Colonic mucosa (tissue), 4 donors: Measurements from ENCODE around the gene FBRSL1. TPM values are rescaled to one million over a fixed set of nuclear protein-coding genes. Genes with fewer than 3 reads are reported as not detected.
"Not testable (repeated sequence)": the region's sequence is repeated elsewhere in the genome, so short reads cannot be mapped to it uniquely, and the experiment has no call there.

Experiments
- DNase-seq: peaks from one replicate; pipeline ENCODE4 v3.0.0-alpha.2; 2020
- H3K27ac ChIP-seq: fragments of 200-600 bp; one replicate; pipeline ENCODE4 v1.8.0; 2021
- H3K27me3 ChIP-seq: fragments of 200-600 bp; one replicate; pipeline ENCODE4 v1.8.0; 2021
- H3K36me3 ChIP-seq: fragments of 200-600 bp; one replicate; pipeline ENCODE4 v1.8.0; 2021
- H3K4me1 ChIP-seq: fragments of 200-600 bp; one replicate; pipeline ENCODE4 v1.8.0; 2021; ENCODE audit warnings: mild to moderate bottlenecking
- H3K4me3 ChIP-seq: fragments of 200-600 bp; one replicate; pipeline ENCODE4 v1.8.0; 2021
- H3K9ac ChIP-seq, 2 donors: one replicate each; pipeline ENCODE4 v1.7.0; 2013; ENCODE audit warnings: control low read depth in 2 of 2, low read depth in 2 of 2, low read length in 2 of 2
- H3K9me3 ChIP-seq: fragments of 200-600 bp; one replicate; pipeline ENCODE4 v1.8.0; 2021
- intact Hi-C: fragments of 100-400 bp; cut with DNase I; formaldehyde crosslinking; loops from one replicate; pipeline ENCODE4 v1.14.1; 2022
- total RNA-seq, 2 donors: library from RNA; stranded (reverse); fragmentation: NEBNext Ultra II Directional in 1 of 2; extraction: Animal tissue kit (Norgen Biotek cat#: 25700) in 1 of 2; gene quantifications; one replicate each; pipeline ENCODE4 v1.2.1, GENCODE V29; 2021
- TF ChIP-seq, protein P1 (sequence below): fragments of 200-600 bp; IDR thresholded peaks from one replicate; pipeline ENCODE4 v1.8.0; 2022; ENCODE audit warnings: antibody characterized with exemption, mild to moderate bottlenecking
- donor health status: healthy.
- donor health status: DM: no; HTN: no; CAD: no.
- donor health status: DM: no; HTN: no; CAD: no.

The FBRSL1 gene
- total RNA-seq, 2 donors from 2014 or later: 51.9 to 101 TPM

DNA sequence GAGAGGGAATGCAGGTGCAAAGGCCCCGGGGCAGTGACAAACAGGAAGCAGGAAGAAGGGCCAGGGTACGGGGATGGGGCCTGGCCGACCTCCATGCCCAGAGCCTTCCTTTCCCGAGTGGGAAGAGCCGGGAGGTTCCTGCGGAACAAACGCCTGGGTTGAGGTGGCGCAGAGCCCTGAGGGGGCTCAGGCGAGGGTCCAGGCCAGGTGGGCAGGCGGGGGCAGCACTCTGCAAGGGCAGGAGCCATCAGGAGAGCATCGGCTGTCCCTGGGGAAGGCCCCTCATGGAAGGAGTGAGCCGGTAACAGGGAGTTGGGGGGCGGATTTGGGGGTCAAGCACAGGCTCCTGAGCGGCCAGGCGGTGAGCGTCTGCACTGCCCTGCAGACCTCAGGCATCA is 18.1 kb upstream of the FBRSL1 start:
- Histone ChIP-seq H3K27me3 (no peaks in the 10 kb centered on the region), H3K9ac (no peak overlapping the region), H3K9me3 (no peaks in the 10 kb centered on the region), H3K4me3 (no peak overlapping the region), H3K36me3 (no peaks in the 10 kb centered on the region), H3K27ac (no peak overlapping the region), H3K4me1 (no peaks in the 10 kb centered on the region)
- no peak for DNase-seq
- TF ChIP-seq, protein P1, sequence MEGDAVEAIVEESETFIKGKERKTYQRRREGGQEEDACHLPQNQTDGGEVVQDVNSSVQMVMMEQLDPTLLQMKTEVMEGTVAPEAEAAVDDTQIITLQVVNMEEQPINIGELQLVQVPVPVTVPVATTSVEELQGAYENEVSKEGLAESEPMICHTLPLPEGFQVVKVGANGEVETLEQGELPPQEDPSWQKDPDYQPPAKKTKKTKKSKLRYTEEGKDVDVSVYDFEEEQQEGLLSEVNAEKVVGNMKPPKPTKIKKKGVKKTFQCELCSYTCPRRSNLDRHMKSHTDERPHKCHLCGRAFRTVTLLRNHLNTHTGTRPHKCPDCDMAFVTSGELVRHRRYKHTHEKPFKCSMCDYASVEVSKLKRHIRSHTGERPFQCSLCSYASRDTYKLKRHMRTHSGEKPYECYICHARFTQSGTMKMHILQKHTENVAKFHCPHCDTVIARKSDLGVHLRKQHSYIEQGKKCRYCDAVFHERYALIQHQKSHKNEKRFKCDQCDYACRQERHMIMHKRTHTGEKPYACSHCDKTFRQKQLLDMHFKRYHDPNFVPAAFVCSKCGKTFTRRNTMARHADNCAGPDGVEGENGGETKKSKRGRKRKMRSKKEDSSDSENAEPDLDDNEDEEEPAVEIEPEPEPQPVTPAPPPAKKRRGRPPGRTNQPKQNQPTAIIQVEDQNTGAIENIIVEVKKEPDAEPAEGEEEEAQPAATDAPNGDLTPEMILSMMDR: no peak
- intact Hi-C loops: no loop called here

DNA sequence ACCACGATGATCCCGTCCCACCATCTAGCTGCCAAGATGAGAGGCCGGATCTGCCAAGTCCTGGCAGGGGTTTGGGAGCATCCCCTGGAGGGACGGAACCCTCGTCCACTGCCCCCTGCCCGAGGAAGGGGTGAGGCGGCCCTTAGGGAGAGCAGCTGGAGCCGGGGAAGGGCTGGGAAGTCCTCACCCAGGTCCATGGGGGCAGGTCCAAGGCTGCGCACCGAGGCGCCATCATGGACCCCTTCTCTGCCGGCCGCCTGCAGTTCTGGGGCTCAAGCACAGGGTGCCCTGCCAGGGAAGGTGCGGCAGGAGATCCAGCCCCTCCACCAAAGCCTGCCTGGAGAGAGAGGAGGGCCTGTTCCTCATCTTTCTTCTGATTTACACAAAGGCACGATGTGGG is 17.6 kb upstream of the FBRSL1 start:
- no peak overlapping the region for H3K4me3 ChIP-seq
- TF ChIP-seq, protein P1: no peak
- H3K27ac ChIP-seq: no peak overlapping the region
- H3K4me1 ChIP-seq: no peaks in the 10 kb centered on the region
- intact Hi-C loops: no loop called here
- no peak for DNase-seq
- H3K36me3 ChIP-seq: no peaks in the 10 kb centered on the region
- H3K27me3 ChIP-seq: no peaks in the 10 kb centered on the region
- no peaks in the 10 kb centered on the region for H3K9me3 ChIP-seq
- H3K9ac ChIP-seq: no peak overlapping the region

DNA sequence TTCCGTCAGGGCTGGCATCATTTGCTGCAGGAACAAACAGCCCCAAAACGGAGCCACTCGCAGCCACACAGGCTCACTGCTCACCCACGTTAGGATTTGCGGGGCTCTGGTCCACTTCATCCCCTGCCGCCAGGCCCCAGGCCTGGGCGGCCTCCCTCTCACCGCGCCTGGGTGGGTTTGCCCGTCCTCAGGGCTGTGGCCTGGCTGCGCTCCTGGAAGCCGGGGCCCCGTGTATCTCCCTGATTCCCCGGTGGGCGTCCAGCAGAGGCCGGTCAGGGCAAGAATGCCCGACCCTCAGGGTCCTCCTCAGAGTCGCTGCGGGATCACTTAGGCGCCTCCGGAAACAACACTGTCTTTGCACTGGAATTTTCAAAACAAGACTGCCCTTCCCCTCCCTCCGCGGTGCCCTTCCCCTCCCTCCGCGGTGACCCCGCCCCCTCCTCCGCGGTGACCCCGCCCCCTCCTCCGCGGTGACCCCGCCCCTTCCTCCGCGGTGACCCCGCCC is 15.7 kb upstream of the FBRSL1 start:
- H3K36me3 ChIP-seq: no peaks in the 10 kb centered on the region
- H3K9ac ChIP-seq: no peak overlapping the region
- DNase-seq: no peak

DNA sequence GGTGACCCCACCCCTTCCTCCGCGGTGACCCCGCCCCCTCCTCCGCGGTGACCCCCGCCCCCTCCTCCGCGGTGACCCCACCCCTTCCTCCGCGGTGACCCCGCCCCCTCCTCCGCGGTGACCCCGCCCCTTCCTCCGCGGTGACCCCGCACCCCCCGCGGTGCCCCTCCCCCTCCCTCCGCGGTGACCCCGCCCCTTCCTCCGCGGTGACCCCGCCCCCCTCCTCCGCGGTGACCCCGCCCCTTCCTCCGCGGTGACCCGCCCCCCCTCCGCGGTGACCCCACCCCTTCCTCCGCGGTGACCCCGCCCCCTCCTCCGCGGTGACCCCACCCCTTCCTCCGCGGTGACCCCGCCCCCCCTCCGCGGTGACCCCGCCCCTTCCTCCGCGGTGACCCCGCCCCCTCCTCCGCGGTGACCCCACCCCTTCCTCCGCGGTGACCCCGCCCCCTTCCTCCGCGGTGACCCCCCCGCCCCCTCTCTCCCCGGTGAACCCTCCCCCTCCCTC is 15.1 kb upstream of the FBRSL1 start:
- intact Hi-C loops, H3K36me3 ChIP-seq: not testable (repeated sequence)

More for the DNA sequence above, 15.7 kb upstream of the FBRSL1 start:
- intact Hi-C loops: no loop called here
- H3K4me1 ChIP-seq: no peaks in the 10 kb centered on the region
- TF ChIP-seq, protein P1: no peak
- H3K4me3 ChIP-seq: no peak overlapping the region
- no peaks in the 10 kb centered on the region for H3K9me3 ChIP-seq
- H3K27ac ChIP-seq: no peak overlapping the region
- no peaks in the 10 kb centered on the region for H3K27me3 ChIP-seq

DNA sequence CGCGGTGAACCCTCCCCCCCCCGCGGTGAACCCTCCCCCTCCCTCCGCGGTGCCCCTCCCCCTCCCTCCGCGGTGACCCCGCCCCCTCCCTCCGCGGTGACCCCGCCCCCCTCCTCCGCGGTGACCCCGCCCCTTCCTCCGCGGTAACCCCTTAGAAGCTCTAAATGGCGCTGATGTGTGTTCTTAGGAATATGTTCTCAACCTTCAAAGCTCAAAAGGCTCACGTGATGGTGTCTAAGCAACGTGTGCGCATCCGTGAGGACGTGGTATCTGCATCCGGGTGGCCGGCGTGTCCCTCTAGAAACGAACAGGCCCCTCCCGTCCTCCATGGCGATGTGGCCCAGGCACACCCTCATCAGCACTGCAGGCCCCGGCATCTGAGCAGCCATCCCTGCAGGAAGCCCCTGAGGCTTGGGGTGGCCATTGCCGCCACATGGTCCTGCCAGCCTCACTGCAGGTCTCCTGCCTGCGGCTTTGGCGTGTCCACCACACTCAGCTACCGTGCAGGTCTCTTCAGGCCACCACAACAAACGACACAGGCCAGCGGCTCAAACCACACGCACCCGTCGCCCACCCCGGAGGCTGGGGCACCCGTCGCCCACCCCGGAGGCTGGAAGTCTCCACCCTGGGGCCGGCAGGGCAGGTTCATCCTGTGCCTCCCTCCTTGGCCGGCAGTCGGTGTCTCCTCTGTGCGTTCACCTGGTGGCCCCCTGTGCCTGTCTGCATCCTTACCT is 14.5 kb upstream of the FBRSL1 start:
- H3K27me3 ChIP-seq: no peaks in the 10 kb centered on the region
- intact Hi-C loops: no loop called here
- TF ChIP-seq, protein P1: no peak
- H3K9ac ChIP-seq: no peak overlapping the region
- H3K9me3 ChIP-seq: no peaks in the 10 kb centered on the region
- no peak for DNase-seq
- no peak overlapping the region for H3K27ac ChIP-seq
- no peaks in the 10 kb centered on the region for H3K36me3 ChIP-seq
- H3K4me3 ChIP-seq: no peak overlapping the region
- H3K4me1 ChIP-seq: no peaks in the 10 kb centered on the region

More for the DNA sequence above, 15.1 kb upstream of the FBRSL1 start:
- not testable (repeated sequence) for H3K4me3 ChIP-seq, H3K9me3 ChIP-seq, DNase-seq, H3K4me1 ChIP-seq, H3K27ac ChIP-seq, H3K9ac ChIP-seq, H3K27me3 ChIP-seq

DNA sequence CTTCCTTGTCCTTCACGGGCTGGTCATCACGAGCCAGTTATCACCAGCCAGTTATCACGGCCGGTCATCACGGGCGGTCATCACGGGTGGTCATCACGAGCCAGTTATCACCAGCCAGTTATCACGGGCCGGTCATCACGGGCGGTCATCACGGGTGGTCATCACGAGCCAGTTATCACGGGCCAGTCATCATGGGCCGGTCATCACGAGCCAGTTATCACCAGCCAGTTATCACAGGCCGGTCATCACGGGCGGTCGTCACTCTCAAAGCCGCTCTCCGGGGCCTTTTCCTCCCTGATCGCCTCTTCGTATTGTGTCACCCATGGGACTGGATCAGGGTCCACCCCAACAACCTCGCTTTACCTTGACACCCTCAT is 13.9 kb upstream of the FBRSL1 start:
- TF ChIP-seq, protein P1: no peak
- H3K27ac ChIP-seq: no peak overlapping the region
- H3K9ac ChIP-seq: no peak overlapping the region
- no peaks in the 10 kb centered on the region for H3K4me1 ChIP-seq
- DNase-seq: no peak
- H3K4me3 ChIP-seq: no peak overlapping the region
- H3K27me3 ChIP-seq: no peaks in the 10 kb centered on the region
- no peaks in the 10 kb centered on the region for H3K36me3 ChIP-seq
- H3K9me3 ChIP-seq: no peaks in the 10 kb centered on the region
- intact Hi-C loops: no loop called here
